Tibial nerve (tissue), 3 donors: ENCODE results near the gene FGF18.

ENCODE experiments used
- POLR2A ChIP-seq, 2 donors: fragments of 450-650 bp; IDR thresholded peaks; one replicate each; pipeline ENCODE4 v1.6.1; 2017; ENCODE audit warnings: antibody characterized with exemption in 2 of 2, mild to moderate bottlenecking in 2 of 2, moderate library complexity in 2 of 2
- TF ChIP-seq, protein P1 (sequence below), 5 experiments: fragments of 200-600 bp in 3 of 5; fragments of 450-650 bp in 2 of 5; sonication (generic) in 3 of 5; IDR thresholded peaks; one replicate each; pipeline ENCODE4 v1.5.1; 2016 to 2019; ENCODE audit warnings: antibody characterized with exemption in 5 of 5, mild to moderate bottlenecking in 3 of 5, moderate library complexity in 2 of 5

DNA sequence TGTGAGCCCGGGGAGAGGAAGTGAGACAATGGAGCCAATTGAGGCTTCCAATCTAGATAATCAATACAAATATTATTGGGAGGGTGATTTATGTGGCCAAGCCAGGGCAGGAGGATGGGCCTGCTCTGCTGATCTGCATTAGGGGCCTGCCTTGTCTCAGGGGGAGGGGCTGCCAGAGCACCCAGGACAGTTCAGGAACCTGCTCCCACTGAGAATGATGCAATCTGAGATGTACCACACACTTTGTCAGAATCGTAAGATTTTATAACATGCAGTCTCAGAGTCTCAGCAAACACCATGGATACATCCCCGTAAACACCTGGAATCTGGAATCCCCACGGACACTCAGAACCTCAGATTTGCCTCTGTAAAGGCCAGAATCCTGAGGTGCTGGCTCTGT is 19.3 kb downstream of the FGF18 start:
- TF ChIP-seq POLR2A (IDR thresholded peaks at IDR 0.05): no peak
- TF ChIP-seq, protein P1, sequence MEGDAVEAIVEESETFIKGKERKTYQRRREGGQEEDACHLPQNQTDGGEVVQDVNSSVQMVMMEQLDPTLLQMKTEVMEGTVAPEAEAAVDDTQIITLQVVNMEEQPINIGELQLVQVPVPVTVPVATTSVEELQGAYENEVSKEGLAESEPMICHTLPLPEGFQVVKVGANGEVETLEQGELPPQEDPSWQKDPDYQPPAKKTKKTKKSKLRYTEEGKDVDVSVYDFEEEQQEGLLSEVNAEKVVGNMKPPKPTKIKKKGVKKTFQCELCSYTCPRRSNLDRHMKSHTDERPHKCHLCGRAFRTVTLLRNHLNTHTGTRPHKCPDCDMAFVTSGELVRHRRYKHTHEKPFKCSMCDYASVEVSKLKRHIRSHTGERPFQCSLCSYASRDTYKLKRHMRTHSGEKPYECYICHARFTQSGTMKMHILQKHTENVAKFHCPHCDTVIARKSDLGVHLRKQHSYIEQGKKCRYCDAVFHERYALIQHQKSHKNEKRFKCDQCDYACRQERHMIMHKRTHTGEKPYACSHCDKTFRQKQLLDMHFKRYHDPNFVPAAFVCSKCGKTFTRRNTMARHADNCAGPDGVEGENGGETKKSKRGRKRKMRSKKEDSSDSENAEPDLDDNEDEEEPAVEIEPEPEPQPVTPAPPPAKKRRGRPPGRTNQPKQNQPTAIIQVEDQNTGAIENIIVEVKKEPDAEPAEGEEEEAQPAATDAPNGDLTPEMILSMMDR (IDR thresholded peaks at IDR 0.05): no peak
